GM10847 (cell line): ENCODE data around the gene NR4A3.

ENCODE experiments used
- POLR2A ChIP-seq: IDR thresholded peaks from 2 replicates; pipeline ENCODE4 v1.6.1; 2011; ENCODE audit not compliant: insufficient read length; ENCODE audit errors: extremely low read depth

The NR4A3 gene

GRCh38 chr9:99823681-99824377 lies 2.1 kb downstream of the NR4A3 start:
- TF ChIP-seq POLR2A = no peak

GRCh38 chr9:99824378-99825171 lies 2.9 kb downstream of the NR4A3 start:
- TF ChIP-seq POLR2A = no peak

- no peak for TF ChIP-seq POLR2A
These were observed 3.7 kb downstream of the NR4A3 start for GRCh38 chr9:99825172-99826046.

GRCh38 chr9:99826579-99826978 lies 4.9 kb downstream of the NR4A3 start:
- TF ChIP-seq POLR2A = no peak

- no peak for TF ChIP-seq POLR2A
These were observed 5.6 kb downstream of the NR4A3 start for GRCh38 chr9:99827244-99827643.

GRCh38 chr9:99828054-99828416 lies 6.3 kb downstream of the NR4A3 start:
- no peak for TF ChIP-seq POLR2A

GRCh38 chr9:99828417-99829176 lies 6.9 kb downstream of the NR4A3 start:
- TF ChIP-seq POLR2A = no peak

- no peak for TF ChIP-seq POLR2A
These were observed 10.3 kb downstream of the NR4A3 start for GRCh38 chr9:99831857-99832557.

- TF ChIP-seq POLR2A = no peak
These were observed 10.8 kb downstream of the NR4A3 start for GRCh38 chr9:99832558-99832864.

- no peak for TF ChIP-seq POLR2A
These were observed 12.1 kb downstream of the NR4A3 start for GRCh38 chr9:99833735-99834134.

- no peak for TF ChIP-seq POLR2A
These were observed 12.8 kb downstream of the NR4A3 start for GRCh38 chr9:99834474-99834873.

GRCh38 chr9:99835142-99835541 lies 13.5 kb downstream of the NR4A3 start:
- no peak for TF ChIP-seq POLR2A

- TF ChIP-seq POLR2A = no peak
These were observed 13.9 kb downstream of the NR4A3 start for GRCh38 chr9:99835581-99835980.

GRCh38 chr9:99840072-99840471 lies 18.4 kb downstream of the NR4A3 start:
- no peak for TF ChIP-seq POLR2A
